HL-60/S4 treated with retinoic acid at 250 ng/mL for 4 days and 3 days (cell line): ENCODE measurements around the gene SLIT1.

Experiments
- in situ Hi-C: fragments of 300-500 bp; cut with MboI; formaldehyde crosslinking; loops from 2 replicates; pipeline ENCODE4 v1.7.0; 2022; ENCODE audit warnings: low sequenced_read_pairs

The SLIT1 gene

DNA sequence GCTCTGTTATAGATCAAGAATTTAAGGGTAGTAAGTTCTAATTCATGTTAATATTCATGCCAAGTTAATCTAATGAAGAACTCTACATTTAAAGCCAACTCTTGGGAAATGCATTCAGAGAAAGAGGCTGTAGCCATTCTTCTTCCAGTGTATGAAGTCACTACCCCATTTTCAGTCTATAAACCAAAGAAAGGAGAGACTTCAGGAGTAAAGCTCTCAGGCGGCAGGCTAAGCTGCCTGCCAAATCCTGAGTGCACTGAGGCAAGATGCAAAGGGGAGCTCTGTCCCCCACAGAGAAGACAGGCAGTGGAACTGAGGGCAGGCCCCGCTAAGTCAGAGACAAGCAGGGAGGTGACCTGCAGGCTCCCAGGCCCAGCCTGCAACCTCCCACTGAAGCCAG is 41.5 kb downstream of the SLIT1 start:
- in situ Hi-C loops = no loop called here

DNA sequence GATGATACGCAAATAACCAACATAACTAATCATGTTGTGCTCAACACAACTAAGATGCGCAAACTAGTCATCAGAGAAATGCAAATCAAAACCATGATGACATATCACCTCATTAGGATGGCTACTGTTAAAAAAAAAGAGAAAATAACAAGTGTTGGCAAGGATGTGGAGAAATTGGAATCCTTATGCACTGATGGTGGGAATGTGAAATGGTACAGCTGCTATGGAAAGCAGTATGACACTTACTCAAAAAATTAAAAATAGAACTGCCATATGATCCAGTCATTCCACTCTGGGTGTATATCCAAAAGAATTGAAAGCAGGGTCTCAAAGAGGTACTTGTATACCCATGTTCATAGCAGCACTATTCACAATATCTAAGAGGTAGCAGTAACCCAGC is 42.9 kb downstream of the SLIT1 start:
- in situ Hi-C loops = no loop called here

DNA sequence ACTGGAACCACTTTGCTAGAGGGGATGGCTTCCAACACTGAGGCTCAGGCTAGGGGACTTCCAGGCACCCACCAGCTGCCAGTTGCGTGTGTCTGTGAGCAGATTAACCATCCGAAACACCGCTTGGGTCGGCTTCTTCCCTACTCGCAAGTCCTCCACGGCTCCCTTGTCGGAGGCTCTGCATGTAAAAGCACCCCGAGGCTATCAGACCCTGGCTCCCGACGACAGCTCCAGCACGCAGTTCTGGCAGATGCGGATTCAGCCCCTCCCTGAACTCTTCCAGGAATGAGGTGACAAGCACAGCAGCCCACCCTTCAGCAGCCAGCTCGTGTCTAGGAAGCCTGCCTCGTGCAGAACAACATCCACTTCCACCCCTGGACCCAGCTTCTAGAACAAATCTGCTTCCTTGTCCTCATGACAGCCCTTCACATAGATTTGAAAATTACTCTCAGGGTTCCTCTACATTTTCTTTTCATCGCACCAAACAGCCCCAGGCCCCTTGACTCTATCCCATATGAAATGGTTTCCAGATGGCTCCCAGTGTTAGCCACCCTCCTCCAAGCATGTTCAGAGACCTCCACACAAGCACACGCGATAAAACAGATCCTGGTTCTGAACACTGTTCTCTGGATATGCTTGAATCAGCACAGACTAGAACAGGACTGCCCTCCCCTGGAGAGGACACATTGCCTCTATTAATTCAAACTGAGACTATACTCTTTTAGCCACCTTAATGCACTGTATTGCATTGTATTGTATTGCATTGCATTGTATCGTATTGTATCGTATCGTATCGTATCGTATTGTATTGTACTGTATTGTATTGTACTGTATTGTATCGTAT is 44.6 kb downstream of the SLIT1 start:
- in situ Hi-C loops = no loop called here

DNA sequence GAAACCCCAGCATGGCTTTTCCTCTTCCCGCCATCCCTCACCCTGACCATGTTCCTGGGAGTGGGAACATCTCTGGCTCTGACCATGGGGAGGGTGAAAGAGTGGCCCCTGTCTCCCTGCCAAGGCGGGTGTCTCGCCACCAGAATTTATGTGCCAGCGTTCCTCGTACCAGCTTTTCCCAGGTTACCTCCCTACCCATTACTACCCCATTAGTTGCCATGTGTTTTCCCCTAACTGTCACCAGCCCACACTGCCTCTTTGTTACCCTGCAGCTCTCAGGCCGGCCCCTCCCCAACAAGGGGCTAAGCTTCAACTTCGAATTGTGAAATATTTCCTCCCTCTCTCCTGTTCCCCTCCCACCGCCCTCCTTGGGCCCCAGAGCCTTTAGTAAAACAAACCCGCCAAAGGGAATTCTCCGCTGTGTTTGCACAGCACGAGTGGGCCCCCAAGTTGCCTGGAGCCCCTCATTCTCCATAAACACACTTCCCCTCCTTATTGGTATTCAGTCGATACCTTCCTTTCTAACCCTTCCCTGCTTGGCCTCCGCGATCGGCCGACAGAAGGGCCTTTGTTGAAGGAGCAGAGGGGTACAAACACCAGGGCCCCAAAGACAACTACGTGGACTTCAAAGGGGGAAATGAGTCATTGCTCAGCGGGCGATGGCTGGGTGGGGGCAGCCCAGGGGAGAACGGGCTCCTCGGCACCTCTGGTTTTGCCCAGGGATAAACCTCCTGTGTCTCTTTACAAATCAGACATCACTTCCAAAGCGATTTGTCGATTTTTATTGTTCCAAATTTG is 45.5 kb downstream of the SLIT1 start:
- in situ Hi-C loops = no loop called here

DNA sequence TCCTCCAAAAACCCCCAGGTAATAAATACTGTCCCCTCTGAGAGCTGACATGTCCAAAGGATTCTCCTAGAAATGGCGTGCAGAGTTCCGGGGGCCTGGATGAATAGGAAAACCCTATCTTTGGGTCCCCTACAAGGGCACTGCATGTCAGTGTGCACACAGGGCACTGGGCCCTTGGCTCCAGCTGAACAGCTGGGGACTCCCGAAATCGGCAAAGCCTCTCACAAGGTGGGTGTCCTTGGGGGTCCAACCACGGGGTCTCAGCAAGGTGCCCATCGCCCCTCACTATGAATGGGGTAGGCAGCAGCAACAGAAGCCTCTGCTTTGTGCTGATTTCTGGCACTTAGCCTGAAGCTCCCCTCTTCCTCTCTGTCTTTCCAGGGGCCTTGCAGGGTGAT is 46.1 kb downstream of the SLIT1 start:
- in situ Hi-C loops = no loop called here

DNA sequence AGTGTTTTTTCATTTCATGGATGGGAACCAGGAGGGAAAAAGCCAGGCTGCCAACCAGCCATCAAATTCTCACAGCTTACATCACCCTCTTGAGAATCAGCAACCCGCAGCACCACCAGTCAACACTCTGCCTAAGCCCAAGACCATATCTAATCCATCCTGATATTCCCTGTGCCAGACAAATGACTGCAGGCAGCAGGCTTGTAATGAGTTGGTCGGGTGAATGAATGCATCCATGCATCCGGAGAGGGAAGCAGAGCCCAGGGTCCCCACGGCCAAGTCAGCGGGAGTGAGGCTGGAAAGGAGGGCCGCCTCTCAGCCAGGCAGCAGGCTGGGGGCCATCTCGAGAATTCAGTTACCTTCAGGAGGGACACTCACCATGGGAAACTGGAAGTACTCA is 46.9 kb downstream of the SLIT1 start:
- in situ Hi-C loops = no loop called here

DNA sequence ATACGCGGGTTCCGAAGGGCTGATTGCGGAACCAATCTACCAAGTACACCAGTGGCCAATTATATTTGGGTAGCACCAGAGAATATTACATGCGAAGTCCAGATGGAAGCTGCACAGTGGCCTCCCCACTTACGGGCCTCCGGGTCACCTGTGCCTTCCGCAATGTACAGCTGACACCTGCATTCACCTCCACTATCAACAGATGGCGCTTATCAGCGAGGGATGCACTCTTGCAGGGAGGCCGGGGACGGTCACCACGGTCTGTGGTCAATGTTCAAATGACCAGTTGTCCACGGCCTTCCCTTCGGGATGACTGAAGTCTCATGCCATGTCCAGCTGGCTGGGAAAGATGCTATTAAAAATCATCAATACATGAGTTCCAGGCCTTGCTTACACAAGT is 47.6 kb downstream of the SLIT1 start:
- in situ Hi-C loops = no loop called here

DNA sequence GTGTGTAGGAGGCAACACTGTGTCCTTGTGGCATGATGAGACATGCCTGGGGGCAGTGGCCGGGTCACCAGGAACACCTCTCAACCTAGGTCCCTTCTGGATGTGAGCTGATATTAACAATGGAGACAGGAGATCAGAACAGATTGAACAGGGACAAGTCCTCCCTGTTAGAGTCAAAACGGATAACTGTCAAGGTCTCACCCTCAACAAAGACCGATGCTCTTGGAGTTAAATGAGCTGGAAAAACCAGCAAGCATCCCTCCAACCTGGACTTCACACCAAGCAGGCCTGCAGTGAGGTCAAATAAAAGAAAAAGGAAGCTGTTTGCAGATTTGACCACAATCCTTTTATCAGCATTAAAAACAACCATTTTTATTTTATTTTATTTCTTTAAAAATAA is 49.0 kb downstream of the SLIT1 start:
- in situ Hi-C loops = no loop called here

DNA sequence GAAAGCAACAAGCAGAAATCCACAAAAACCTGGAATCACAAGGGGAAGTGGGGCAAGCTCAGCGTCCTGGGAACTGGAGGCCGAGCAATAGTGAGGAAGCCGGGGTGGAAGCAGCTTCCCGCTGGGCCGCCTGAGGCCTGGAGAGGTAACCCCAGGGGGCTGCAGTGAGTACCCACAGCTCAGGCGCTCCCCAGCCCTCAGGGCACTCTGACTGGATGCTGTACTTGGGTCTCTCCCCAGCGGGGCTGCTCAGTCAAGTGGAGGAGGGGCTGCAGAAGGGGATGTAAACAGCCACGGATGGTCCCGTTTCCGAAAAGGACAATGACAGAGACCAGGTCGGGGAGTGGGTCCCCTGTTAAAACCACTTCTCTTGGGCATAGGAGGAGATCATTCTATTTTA is 50.3 kb downstream of the SLIT1 start:
- in situ Hi-C loops = no loop called here

DNA sequence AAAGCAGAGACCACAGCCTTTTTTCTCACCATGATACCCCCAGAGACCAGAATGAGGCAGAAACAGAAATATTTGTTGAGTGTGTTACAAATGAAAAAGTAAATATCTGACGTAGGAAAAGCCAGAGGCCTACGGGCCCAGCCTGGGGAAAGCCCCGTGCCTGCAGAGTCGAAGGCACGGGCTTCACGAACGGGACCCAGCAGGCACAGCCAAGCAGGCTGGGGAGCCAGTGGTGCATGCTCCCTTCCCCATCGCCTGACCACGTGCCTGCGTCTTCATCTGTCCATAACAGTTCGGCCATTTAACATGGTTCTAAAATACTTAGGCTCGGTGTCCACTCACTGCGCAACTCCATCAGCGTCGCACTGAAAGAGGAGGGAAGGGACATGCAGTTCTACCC is 50.8 kb downstream of the SLIT1 start:
- in situ Hi-C loops = no loop called here

DNA sequence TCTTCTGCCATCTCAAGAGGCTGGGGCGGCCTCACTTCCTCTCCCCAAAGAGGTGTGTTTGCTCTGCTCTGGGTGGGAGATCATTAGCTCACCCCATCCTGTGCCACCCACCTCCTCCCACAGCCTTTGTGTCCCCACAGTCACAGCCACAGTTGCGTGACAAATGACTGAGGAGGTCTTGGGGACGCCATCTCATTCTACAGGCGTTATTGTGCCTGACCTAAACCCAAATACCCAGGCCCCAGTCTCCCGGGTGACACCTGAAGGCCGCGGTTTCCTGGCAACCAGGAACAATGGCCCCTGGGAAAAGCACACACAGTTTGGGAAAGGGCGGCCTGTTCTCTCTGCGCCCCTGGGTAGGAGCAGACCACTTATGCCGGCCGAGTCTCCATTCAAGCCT is 51.6 kb downstream of the SLIT1 start:
- in situ Hi-C loops = no loop called here

DNA sequence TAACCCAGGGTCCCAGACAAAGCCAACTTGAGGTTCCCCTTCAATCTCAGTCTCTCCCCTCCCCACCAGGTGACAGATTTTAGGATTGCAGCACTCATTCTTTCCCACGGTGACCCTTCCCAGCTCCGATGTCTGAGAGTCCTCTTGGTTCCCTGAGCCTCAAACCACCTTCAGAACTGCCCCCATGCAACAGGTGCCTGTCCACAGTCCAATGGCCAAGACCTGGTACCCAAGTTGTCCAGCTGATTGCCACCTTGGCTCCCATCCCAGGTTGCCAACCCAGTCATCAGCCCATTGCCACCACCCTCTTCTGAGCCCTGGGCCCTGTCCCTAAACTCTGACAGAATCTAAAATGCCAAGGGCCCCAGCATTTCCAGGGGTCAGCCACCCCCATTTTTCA is 53.5 kb downstream of the SLIT1 start:
- in situ Hi-C loops = no loop called here

DNA sequence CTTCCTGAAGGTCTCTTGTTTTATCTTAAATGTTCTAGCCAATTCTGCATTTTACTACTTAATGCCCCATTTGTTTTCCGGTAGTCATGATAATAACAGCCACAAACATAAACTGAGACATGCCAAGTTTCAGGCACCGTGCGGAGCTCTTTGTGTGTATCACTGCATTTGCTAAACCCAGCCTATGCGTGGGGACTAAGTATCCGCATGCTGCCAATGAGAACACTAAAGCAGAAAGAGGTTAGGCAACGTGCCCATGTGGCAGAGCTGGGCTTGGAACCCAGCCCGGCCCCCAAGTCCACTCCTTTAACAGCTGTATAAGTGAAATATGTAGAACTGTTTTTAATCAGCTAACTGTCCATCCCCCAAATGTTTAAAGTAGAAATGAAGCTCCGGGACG is 54.1 kb downstream of the SLIT1 start:
- in situ Hi-C loops = no loop called here

DNA sequence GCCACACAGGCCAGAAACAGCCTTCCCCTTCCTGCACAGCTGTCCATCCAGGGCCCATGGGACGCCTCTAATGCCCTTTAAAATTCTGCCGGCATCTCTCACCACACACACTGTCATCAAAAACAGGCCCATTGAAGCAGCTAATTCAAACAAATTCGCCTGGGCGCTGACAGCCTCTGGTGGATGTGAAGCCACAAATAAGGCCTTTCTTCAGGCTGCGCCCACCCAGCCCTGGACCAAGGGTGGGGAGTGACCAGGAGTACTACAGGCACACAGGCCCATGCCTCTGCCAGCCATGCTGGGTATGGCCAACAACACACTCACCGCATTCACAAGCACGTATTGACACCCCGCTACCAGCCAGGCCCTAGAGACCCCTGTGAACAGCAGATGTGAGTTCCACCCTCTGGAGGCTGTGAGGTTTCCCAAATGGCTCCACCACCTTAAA is 54.6 kb downstream of the SLIT1 start:
- in situ Hi-C loops = no loop called here

DNA sequence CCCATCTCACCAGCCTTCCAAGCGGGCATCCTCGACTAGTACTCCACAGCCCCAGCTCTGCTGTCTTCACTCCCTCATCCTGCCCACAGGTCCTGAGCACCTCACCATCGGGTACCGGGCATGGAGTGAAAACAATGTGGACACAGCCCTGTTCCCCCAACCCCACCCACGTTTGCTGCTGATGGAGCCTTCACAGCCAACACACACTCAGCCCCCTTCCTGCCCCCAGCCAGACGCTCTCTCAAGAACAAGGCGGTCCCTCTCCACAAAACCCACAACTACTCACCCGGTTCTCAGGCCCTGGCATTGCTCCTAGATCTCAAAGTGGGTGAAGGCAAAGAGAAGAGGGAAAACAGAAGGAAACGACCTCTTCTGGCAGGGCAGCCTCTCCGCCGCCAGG is 56.1 kb downstream of the SLIT1 start:
- in situ Hi-C loops = no loop called here

DNA sequence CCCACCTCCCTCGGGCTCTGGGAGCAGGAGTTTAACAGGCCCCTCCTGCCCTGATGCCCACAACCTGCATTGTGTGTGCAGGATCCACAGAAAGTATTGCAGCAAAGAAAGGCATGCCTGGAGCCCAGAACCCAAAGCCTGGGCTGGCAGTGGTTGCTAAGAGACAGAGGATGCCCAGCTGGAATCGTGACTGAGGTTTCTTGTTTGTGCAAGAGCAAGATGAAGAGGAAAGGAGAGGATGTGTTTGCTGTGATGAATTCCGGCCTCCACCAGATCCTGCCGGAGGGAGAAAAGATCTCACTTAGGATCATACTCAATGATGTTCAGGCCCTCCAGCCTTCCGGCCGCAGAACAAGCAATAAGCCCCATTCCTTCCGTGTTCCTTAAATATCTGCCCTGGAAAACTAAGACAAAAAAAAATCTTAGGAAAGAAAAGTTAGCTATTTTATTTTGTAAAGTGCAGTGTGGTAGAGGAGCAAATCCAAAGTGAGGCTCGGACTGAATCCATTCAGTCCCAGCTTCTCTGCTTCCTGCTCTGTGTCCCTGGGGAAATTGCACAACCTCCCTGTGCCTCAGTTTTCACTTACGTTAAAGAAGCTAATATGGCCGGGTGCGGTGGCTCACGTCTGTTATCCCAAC is 57.1 kb downstream of the SLIT1 start:
- in situ Hi-C loops = no loop called here

DNA sequence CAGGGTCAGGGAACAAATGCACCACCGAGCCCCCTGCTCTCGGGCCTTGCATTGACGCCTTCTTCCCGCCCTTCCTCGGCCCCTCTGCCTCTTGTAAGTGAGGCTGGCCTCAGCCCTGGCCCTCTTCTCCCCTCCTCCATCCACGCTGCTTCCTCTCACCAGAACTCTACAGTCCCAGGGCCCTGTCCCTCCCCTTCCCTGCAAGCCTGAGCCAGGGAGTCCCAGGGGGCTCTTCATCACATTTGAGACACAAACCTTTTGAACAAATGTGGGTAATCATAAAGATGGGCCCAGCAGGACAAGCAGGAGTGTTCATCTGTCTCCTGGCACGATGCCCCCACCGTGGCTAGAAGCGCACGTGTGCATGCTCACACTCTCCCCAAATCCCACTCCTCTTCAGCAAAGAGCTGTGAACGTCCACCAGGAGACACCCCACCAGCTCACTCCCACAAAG is 57.7 kb downstream of the SLIT1 start:
- in situ Hi-C loops = no loop called here

DNA sequence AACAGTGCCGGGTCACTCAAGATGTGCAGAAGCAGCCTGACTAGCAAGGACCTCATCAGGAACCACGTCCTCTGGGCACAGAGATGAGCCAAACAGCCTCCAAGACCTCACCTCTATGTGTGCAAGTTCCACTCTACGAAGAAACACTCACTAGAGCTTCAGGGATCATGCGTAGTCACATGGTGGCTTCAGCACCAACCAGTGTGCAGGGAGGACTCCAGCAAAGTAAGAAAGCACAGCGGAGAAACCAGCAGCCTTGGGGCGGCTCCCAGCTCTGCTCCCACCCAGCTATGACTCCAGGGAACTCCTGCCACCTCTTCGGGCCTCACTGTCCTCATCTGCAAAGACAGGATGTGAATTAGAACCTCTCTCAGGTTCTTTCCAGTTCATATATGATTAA is 58.2 kb downstream of the SLIT1 start:
- in situ Hi-C loops = no loop called here

DNA sequence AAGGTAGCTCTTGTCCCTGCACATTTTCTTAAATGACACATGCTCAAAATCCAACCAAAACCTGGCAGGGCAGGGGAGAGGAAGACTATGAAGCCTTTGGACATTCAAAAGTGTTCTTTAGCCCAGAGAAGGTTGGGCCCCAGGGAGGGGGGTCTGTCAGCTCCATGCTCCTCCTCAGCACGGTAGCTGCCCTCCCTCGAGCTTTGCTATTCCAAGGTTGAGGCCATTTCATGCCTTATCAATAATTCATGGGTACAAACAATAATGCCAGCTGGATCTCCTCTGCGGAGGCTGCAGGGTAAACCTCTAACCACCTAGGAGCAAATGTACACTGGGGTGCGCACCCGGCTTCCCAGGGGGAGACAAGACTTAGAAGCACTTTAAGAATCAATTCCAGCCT is 61.5 kb downstream of the SLIT1 start:
- in situ Hi-C loops = no loop called here

DNA sequence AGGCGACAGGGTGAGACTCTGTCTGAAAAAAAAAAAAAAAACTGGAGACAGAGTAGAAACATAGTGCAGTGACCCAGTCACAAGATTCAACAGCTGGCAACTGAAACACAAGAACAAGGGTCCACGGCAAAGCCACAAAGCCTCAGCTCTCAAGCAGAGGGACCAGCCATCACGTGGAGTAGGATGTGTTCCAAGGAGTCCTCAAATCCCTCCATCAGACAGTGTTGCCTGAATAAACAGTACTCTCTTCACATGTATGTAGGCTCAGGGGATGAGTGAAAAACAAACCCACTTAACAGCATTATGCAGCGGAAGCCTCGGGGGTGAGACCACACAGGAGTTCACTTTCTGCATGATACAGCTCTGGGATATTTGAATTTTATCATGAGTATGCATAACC is 62.0 kb downstream of the SLIT1 start:
- in situ Hi-C loops = no loop called here

DNA sequence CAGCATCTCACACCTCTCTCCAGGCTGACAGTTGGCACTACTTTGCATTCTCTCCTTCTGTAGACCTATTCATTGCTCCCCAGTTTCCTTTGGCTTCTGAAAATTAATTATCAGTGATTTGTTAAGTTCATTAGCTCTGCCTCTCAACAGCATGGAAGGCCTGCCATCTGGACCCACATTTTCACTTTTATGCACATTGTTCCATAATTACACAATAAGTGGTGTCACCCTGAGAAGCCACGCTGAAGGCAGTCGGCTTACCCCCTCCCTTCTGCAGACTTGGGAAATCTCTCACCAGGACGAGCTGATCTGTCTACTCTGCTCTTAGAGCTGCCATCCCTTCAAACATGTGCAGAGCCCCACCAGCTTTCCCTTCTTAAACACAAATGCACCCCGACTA is 64.7 kb downstream of the SLIT1 start:
- in situ Hi-C loops = no loop called here

DNA sequence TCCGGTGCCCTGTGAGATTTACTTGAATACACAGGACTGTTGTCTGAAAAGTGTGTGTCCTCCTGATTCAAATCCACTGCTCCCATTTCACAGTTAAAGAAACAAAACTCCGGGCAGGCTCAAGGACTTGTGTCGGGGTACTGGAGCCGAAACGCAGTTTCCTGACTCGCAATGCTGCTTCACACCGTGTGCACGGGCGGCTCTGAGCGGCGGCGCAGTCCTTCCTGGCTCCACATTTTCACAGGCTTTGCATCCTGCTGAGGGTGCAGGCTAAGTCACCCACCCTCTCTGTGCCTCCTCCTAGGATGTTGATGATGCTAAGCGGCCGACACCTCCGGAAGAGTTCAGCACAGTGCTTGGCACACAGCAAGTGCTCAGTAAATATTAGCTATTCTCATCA is 65.4 kb downstream of the SLIT1 start:
- in situ Hi-C loops = no loop called here
